Stimulated activated CD4-positive, alpha-beta T cell treated with anti-CD3 and anti-CD28 coated beads, Interleukin-12 subunit alpha, Interleukin-12 subunit beta, amount 100 ng/mL, for 48 hours (primary cell): ENCODE data around the gene KDM1B.
"Not testable (repeated sequence)": the region's sequence is repeated elsewhere in the genome, so short reads cannot be mapped to it uniquely, and the experiment has no call there.

Source experiments
- DNase-seq, 3 donors: peaks; one replicate each; pipeline ENCODE4 v3.0.0-alpha.2; 2020; ENCODE audit warnings: low read depth in 2 of 3, low spot score in 1 of 3

Gene KDM1B

GRCh38 chr6:18228590-18228989 lies 73.4 kb downstream of the KDM1B start:
- DNase-seq = not testable (repeated sequence)

DNA sequence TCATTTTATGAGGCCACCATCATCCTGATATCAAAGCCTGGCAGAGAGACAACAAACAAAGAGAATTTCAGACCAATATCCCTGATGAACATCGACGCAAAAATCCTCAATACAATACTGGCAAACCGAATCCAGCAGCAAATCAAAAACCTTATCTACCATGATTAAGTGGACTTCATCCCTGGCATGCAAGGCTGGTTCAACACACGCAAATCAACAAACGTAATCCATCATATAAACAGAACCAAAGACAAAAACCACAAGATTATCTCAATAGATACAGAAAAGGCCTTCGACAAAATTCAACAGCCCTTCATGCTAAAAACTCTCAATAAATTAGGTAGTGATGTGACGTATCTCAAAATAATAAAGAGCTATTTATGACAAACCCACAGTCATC lies 76.6 kb downstream of the KDM1B start:
- DNase-seq = not testable (repeated sequence)

DNA sequence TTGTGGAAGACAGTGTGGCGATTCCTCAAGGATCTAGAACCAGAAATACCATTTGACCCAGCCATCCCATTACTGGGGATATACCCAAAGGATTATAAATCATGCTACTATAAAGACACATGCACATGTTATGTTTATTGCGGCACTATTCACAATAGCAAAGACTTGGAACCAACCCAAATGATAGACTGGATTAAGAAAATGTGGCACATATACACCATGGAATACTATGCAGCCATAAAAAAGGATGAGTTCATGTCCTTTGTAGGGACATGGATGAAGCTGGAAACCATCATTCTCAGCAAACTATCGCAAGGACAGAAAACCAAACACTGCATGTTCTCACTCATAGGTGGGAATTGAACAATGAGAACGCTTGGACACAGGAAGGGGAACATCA lies 78.5 kb downstream of the KDM1B start:
- not testable (repeated sequence) for DNase-seq

GRCh38 chr6:18234564-18234963 lies 79.3 kb downstream of the KDM1B start:
- DNase-seq = no peak

DNA sequence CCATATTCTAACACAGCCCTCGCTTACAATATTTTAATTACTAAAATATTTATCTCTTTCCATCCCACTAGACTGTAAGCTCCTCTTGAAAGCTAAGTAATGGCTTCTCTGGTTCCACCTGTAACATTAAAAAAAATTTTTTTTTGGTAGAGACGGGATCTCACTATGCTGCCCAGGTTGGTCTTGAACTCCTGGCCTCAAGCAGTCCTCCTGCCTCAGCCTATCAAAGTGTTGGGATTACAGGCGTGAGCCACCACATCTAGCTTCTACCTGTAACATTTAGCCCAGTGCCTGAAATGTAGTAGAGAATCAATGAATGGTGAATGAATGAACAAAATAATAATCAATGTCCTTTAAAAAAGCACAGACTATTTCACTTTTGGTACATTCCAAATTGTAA lies 80.3 kb downstream of the KDM1B start:
- DNase-seq = no peak

GRCh38 chr6:18237167-18237566 lies 81.9 kb downstream of the KDM1B start:
- DNase-seq = no peak

DNA sequence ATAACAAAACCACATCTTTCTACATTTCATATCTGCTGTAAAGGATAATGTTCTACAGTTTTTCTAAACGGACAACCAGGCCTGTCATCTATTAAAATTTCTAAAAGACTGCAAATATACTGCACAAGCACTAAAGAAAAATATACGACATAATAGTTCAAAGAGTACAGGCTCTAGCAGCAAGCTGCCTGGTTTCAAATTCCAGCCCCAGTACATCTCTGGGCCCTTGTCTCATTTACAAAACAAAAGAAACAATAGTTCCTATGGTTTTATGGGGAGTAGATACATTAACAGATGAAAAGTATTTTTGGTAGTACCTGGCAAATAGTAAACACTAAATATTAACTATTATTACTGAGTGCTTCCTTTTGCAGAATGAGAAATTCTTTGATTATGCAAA lies 85.0 kb downstream of the KDM1B start:
- DNase-seq = no peak

GRCh38 chr6:18241208-18242038 lies 86.2 kb downstream of the KDM1B start:
- no peak for DNase-seq

- no peak for DNase-seq
Observed at GRCh38 chr6:18242062-18242851, 87.0 kb downstream of the KDM1B start.

GRCh38 chr6:18243302-18243893 lies 88.2 kb downstream of the KDM1B start:
- DNase-seq = no peak

DNA sequence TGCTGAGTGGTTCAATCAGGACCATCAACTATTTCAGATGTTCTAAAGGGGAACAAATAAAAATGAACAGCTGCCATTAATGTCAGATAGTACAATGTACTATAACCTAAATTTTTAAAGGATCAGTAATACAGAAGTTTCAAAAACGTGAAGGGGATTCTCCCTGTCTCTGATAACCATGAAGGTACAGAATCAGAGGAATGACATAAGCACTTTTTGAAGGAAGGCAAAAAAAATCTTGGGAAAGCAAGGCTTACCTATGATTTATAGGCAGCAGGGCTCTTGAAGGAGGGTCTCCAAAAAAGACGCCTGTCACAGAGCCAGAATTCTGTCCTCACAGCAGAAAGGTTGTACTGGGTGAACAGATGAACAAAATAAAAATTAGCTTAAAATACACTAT lies 89.0 kb downstream of the KDM1B start:
- no peak for DNase-seq

GRCh38 chr6:18245079-18245478 lies 89.9 kb downstream of the KDM1B start:
- no peak for DNase-seq

DNA sequence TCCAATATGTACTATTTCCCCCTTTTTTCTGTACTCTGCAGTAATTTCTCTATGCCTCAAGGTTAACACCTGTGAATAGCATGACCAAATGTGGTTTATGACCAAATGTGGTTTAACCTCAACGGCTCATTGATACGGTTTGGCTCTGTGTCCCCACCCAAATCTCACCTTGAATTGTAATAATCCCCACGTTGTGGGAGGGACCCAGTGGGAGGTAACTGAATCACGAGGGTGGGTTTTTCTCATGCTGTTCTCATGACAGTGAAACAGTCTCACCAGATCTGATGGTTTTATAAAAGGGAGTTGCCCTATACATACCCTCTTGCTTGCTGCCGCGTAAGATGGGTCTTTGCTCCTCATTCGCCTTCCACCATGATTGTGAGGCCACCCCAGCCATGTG lies 90.4 kb downstream of the KDM1B start:
- peak in 1 of 3 donors; percentile 51 for DNase-seq

DNA sequence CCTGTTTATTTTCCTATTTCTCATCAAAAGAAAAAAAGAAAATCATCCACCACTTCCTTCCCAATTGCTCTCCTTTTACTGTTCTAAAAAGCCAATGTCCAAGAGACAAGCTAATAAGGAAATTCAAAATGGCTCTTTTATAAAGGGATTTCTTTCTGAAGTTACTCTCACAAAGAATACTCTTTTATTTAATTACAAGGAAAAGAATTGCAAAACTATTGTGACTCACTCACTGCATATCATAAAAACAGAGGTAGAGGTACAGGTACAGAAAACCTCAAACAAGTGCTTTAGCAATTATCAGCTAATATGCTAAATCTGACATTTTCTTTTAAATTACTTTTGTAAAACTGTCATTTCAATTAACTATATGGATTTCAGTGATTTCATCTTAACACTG lies 91.0 kb downstream of the KDM1B start:
- no peak for DNase-seq

- no peak for DNase-seq
Observed at GRCh38 chr6:18247002-18247401, 91.8 kb downstream of the KDM1B start.

DNA sequence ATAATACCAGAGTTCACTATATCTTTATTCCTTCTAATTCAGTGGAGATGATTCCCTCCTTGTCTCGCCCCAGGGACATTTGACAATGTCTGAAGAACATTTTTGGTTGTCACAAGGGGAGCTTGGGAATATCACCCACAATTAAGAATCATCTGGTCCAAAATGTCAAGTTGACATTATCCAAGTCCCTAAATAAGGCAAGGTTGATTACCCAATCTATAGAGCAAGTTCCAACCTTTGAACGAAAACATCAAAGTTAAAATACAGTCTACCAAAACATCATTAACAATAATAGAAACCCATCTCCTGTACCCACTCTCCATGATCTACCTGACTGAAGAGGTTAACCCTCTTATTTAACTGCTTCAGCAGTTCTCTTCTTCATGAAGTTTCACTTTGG lies 93.5 kb downstream of the KDM1B start:
- DNase-seq = no peak

GRCh38 chr6:18249271-18249670 lies 94.0 kb downstream of the KDM1B start:
- no peak for DNase-seq

GRCh38 chr6:18253635-18254034 lies 98.4 kb downstream of the KDM1B start:
- no peak for DNase-seq

GRCh38 chr6:18254793-18255192 lies 99.6 kb downstream of the KDM1B start:
- DNase-seq = no peak

DNA sequence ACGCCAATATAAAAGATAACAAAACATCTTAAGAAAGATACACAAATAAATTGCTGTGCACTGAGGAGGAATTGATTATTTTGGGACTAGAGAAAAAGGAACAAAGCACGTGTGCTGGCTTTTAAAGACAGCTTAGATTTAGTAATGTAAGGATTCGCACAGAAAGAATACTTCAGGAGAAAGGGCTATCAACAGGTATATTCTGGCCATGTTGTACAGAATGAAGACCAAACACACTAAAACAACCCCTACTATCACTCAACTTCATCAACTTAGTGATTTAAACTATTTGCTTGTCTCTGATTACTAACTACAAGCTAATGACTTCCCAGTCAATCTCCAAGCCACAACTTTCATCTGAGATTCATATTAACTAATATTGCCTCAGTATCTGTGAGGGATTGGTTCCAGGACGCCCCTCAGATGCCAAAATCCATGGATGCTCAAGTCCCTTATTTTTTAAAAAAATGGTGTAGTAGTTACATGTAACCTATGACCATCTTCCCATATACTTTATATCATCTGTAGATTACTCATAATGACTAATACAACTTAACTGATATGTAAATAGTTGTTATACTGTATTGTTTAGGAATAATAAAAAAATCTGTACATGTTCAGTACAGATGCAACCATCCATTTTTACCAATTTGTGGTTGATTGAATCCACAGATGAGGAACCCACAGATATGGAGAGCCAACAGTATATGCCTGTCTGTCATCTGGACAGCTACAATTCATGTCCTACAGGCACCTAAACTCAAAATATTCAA lies 104.6 kb downstream of the KDM1B start:
- DNase-seq = no peak

GRCh38 chr6:18260448-18261106 lies 105.4 kb downstream of the KDM1B start:
- DNase-seq = peak in 2 of 3 donors; percentile 21 to 26
